Panc1 (cell line): ENCODE data around the gene CRIP2.

Experiments used
- CTCF ChIP-seq: fragments of 450-650 bp; IDR thresholded peaks from 2 replicates; pipeline ENCODE4 v1.5.1; 2017; ENCODE audit warnings: mild to moderate bottlenecking
- POLR2AphosphoS5 ChIP-seq: IDR thresholded peaks from 2 replicates; pipeline ENCODE4 v1.6.1; 2012; ENCODE audit warnings: mild to moderate bottlenecking, low read depth, low read length, moderate library complexity
- REST ChIP-seq, 2 experiments: IDR thresholded peaks; 2 replicates each; pipeline ENCODE4 v1.6.1; 2011 to 2012; ENCODE audit warnings: low read depth in 2 of 2, control low read depth in 1 of 2, low read length in 1 of 2, mild to moderate bottlenecking in 1 of 2, moderate library complexity in 1 of 2; ENCODE audit not compliant: insufficient read depth in 1 of 2
- SIN3A ChIP-seq: IDR thresholded peaks from 2 replicates; pipeline ENCODE4 v1.6.1; 2012; ENCODE audit warnings: low read depth, mild to moderate bottlenecking, low read length, moderate library complexity, borderline replicate concordance; ENCODE audit not compliant: insufficient read depth
- TCF7L2 ChIP-seq: IDR thresholded peaks from 2 replicates; pipeline ENCODE4 v1.6.1; 2011; ENCODE audit warnings: mild to moderate bottlenecking, low read depth, low read length, inconsistent platforms

GRCh38 chr14:105430042-105430441 lies 44.6 kb upstream of the CRIP2 start:
- TF ChIP-seq CTCF (no peak), TCF7L2 (no peak), POLR2AphosphoS5 (no peak), SIN3A (no peak), REST (IDR thresholded peaks at IDR 0.05; ENCODE audit: insufficient read depth in 1 of 2, low read depth in 2 of 2, low read length in 1 of 2) (no peak)
